GM13976 (cell line): ENCODE measurements around the gene EXOC3.

Experiments used
- DNase-seq: peaks from one replicate; pipeline ENCODE4 v3.0.0; 2012; ENCODE audit warnings: low spot score
- CTCF ChIP-seq: IDR thresholded peaks from 2 replicates; pipeline ENCODE4 v1.5.1; 2012; ENCODE audit warnings: borderline replicate concordance, mild to moderate bottlenecking; ENCODE audit not compliant: insufficient read depth; ENCODE audit errors: extremely low read depth, missing control alignments, control extremely low read depth
- in situ Hi-C: fragments of 300-500 bp; cut with MboI; formaldehyde crosslinking; loops from one replicate; pipeline ENCODE4 v1.12.0; 2022; ENCODE audit warnings: low sequenced_read_pairs, mixed read lengths, inconsistent platforms; ENCODE audit not compliant: unreplicated experiment

Gene EXOC3

DNA sequence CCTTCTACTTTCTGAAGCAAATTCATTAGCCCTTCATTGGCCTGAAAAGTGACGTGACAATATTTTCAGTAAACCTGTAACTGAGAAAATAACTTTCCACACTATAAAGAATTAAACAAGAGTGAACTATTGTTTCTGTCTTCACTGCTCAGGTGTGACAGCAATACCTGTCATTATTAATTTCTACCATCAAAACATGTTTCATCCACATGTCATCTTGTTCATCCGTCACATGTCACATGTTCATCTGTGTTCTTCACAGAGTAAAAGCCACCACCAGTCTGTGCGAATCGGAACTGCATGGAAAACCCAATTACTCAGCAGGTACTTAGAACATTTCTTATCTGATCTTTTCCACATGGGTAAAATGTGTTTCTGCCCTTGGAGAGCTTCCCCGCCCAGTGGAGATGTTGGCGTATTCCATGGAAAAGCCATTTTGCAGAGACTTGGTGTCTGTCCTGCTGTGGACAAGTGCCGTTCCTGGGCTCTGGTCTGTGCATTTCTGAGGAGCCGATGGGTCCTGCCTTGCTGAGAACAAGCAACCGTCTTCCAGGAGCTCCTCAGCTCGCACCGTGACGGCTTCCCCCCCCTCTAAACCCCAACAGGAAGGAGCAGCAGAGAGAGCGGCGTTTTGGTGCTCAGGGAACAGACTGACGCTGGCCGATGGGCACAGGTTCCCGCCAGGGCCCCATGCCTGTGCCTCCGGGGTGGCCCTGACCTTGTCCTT, 10.6 kb upstream of the EXOC3 start:
- in situ Hi-C loops, result loop anchor here (10.0 kb wide), 1 partner anchor 118 kb away; no protein-coding TSS in a partner anchor
- TF ChIP-seq CTCF, result no peak
- DNase-seq, result no peak

- TF ChIP-seq CTCF, result no peak
- DNase-seq, result no peak
- in situ Hi-C loops, result loop anchor here (10.0 kb wide), 1 partner anchor 118 kb away; no protein-coding TSS in a partner anchor
Observed at GRCh38 chr5:432928-433791, 9.8 kb upstream of the EXOC3 start.

GRCh38 chr5:433836-434235, 9.1 kb upstream of the EXOC3 start:
- DNase-seq, result no peak
- TF ChIP-seq CTCF, result no peak
- in situ Hi-C loops, result loop anchor here (10.0 kb wide), 1 partner anchor 119 kb away; no protein-coding TSS in a partner anchor

DNA sequence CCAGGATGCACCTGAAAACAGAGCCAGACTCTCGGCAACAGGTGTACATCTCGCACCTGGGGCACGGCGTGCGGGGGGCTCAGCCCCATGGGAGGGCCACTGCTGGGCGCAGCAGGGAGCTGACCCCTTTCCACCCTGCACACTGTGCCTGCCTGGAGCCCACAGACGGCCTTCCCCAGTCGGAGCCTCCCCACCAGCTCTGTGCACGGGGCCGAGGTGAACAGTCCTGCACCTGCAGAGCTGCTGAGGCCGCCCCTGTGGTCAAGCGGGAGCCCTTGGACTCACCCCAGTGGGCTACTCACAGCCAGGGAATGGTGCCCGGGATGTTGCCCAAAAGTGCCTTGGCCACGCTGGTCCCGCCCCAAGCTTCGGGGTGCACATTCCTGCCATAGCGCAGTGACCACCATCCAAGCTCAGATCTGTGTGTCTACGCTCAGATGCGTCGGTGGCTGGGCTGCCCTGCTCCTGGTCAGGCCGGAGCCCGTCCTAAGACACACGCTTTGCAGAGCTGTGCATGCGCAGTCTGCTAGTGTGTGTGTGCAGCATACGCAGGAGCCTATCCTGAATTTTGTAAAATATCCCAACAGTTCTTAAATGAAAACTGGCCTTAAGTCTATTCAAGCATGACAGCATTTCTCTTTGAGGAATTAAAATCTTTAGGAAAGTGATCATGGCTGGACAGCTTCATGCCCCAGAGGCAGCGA, 8.4 kb upstream of the EXOC3 start:
- in situ Hi-C loops, result loop anchor here (10.0 kb wide), 1 partner anchor 120 kb away; no protein-coding TSS in a partner anchor
- no peak for TF ChIP-seq CTCF
- no peak for DNase-seq

GRCh38 chr5:435156-435790, 7.7 kb upstream of the EXOC3 start:
- in situ Hi-C loops, result loop anchor here (10.0 kb wide), 1 partner anchor 120 kb away; no protein-coding TSS in a partner anchor
- DNase-seq, result no peak

More at GRCh38 chr5:435156-435790, 7.7 kb upstream of the EXOC3 start:
- no peak for TF ChIP-seq CTCF
